ENCODE measurements around the gene BTN1A1.

Gene BTN1A1

GRCh38 chr6:26478100-26478984 lies 21.8 kb upstream of the BTN1A1 start:
- FAIRE-seq (no peak), DNase-seq (ENCODE audit: insufficient read length) (no peak)
- TF ChIP-seq TAF1 (IDR thresholded peaks at IDR 0.05; ENCODE audit: borderline replicate concordance, low read depth, low read length) (no peak), POLR2AphosphoS5 (IDR thresholded peaks at IDR 0.05; ENCODE audit: low read depth, low read length) (no peak), POLR2A (IDR thresholded peaks at IDR 0.05; ENCODE audit: low read depth, low read length) (no peak)

- FAIRE-seq = no peak
- DNase-seq (ENCODE audit: insufficient read length) = no peak
- no peak for TF ChIP-seq TAF1 (IDR thresholded peaks at IDR 0.05; ENCODE audit: borderline replicate concordance, low read depth, low read length)
- TF ChIP-seq POLR2AphosphoS5 (IDR thresholded peaks at IDR 0.05; ENCODE audit: low read depth, low read length) = no peak
- no peak for TF ChIP-seq POLR2A (IDR thresholded peaks at IDR 0.05; ENCODE audit: low read depth, low read length)
Measured at GRCh38 chr6:26478985-26479278, 21.2 kb upstream of the BTN1A1 start.

GRCh38 chr6:26482338-26482737 lies 17.8 kb upstream of the BTN1A1 start:
- no peak for DNase-seq (ENCODE audit: insufficient read length)
- FAIRE-seq = no peak

GRCh38 chr6:26483727-26484126 lies 16.4 kb upstream of the BTN1A1 start:
- no peak for DNase-seq (ENCODE audit: insufficient read length)
- TF ChIP-seq POLR2A (IDR thresholded peaks at IDR 0.05; ENCODE audit: low read depth, low read length) = no peak
- TF ChIP-seq TAF1 (IDR thresholded peaks at IDR 0.05; ENCODE audit: borderline replicate concordance, low read depth, low read length) = no peak
- TF ChIP-seq POLR2AphosphoS5 (IDR thresholded peaks at IDR 0.05; ENCODE audit: low read depth, low read length) = no peak
- no peak for FAIRE-seq

More at GRCh38 chr6:26482338-26482737, 17.8 kb upstream of the BTN1A1 start:
- TF ChIP-seq POLR2AphosphoS5 (IDR thresholded peaks at IDR 0.05; ENCODE audit: low read depth, low read length) (no peak), TAF1 (IDR thresholded peaks at IDR 0.05; ENCODE audit: borderline replicate concordance, low read depth, low read length) (no peak), POLR2A (IDR thresholded peaks at IDR 0.05; ENCODE audit: low read depth, low read length) (no peak)

GRCh38 chr6:26484161-26484560 lies 15.9 kb upstream of the BTN1A1 start:
- FAIRE-seq = no peak
- TF ChIP-seq POLR2A (IDR thresholded peaks at IDR 0.05; ENCODE audit: low read depth, low read length) = no peak
- TF ChIP-seq POLR2AphosphoS5 (IDR thresholded peaks at IDR 0.05; ENCODE audit: low read depth, low read length) = no peak
- TF ChIP-seq TAF1 (IDR thresholded peaks at IDR 0.05; ENCODE audit: borderline replicate concordance, low read depth, low read length) = no peak

GRCh38 chr6:26485112-26485780 lies 14.9 kb upstream of the BTN1A1 start:
- TF ChIP-seq POLR2A (IDR thresholded peaks at IDR 0.05; ENCODE audit: low read depth, low read length) = no peak
- TF ChIP-seq POLR2AphosphoS5 (IDR thresholded peaks at IDR 0.05; ENCODE audit: low read depth, low read length) = no peak
- no peak for TF ChIP-seq TAF1 (IDR thresholded peaks at IDR 0.05; ENCODE audit: borderline replicate concordance, low read depth, low read length)
- no peak for DNase-seq (ENCODE audit: insufficient read length)
- FAIRE-seq = no peak

More at GRCh38 chr6:26484161-26484560, 15.9 kb upstream of the BTN1A1 start:
- DNase-seq (ENCODE audit: insufficient read length) = no peak

GRCh38 chr6:26486358-26486757 lies 13.7 kb upstream of the BTN1A1 start:
- no peak for TF ChIP-seq POLR2A (IDR thresholded peaks at IDR 0.05; ENCODE audit: low read depth, low read length)
- TF ChIP-seq POLR2AphosphoS5 (IDR thresholded peaks at IDR 0.05; ENCODE audit: low read depth, low read length) = no peak
- no peak for FAIRE-seq
- no peak for DNase-seq (ENCODE audit: insufficient read length)

GRCh38 chr6:26487466-26487865 lies 12.6 kb upstream of the BTN1A1 start:
- DNase-seq (ENCODE audit: insufficient read length) (no peak), FAIRE-seq (no peak)
- TF ChIP-seq POLR2AphosphoS5 (IDR thresholded peaks at IDR 0.05; ENCODE audit: low read depth, low read length) = no peak
- TF ChIP-seq POLR2A (IDR thresholded peaks at IDR 0.05; ENCODE audit: low read depth, low read length) = no peak
- no peak for TF ChIP-seq TAF1 (IDR thresholded peaks at IDR 0.05; ENCODE audit: borderline replicate concordance, low read depth, low read length)

GRCh38 chr6:26489996-26490964 lies 9.8 kb upstream of the BTN1A1 start:
- FAIRE-seq = no peak
- DNase-seq (ENCODE audit: insufficient read length) = no peak
- no peak for TF ChIP-seq POLR2AphosphoS5 (IDR thresholded peaks at IDR 0.05; ENCODE audit: low read depth, low read length)
- TF ChIP-seq TAF1 (IDR thresholded peaks at IDR 0.05; ENCODE audit: borderline replicate concordance, low read depth, low read length) = no peak
- TF ChIP-seq POLR2A (IDR thresholded peaks at IDR 0.05; ENCODE audit: low read depth, low read length) = no peak

GRCh38 chr6:26491604-26492003 lies 8.5 kb upstream of the BTN1A1 start:
- DNase-seq (ENCODE audit: insufficient read length) (no peak), FAIRE-seq (no peak)
- no peak for TF ChIP-seq TAF1 (IDR thresholded peaks at IDR 0.05; ENCODE audit: borderline replicate concordance, low read depth, low read length)
- TF ChIP-seq POLR2AphosphoS5 (IDR thresholded peaks at IDR 0.05; ENCODE audit: low read depth, low read length) = no peak

- FAIRE-seq (peak; percentile 69), DNase-seq (ENCODE audit: insufficient read length) (no peak)
- no peak for TF ChIP-seq POLR2AphosphoS5 (IDR thresholded peaks at IDR 0.05; ENCODE audit: low read depth, low read length)
- TF ChIP-seq TAF1 (IDR thresholded peaks at IDR 0.05; ENCODE audit: borderline replicate concordance, low read depth, low read length) = no peak
- TF ChIP-seq POLR2A (IDR thresholded peaks at IDR 0.05; ENCODE audit: low read depth, low read length) = no peak
Measured at GRCh38 chr6:26493258-26493657, 6.8 kb upstream of the BTN1A1 start.

All from GM12892 (cell line).